DND-41 (cell line): ENCODE measurements around the gene FHOD3.

Source experiments
- ATAC-seq: fragments of 200-7000 bp; cut with Tn5 transposase; 3 replicates; pipeline ENCODE4 v1.9.1; 2021; ENCODE audit warnings: low read depth; ENCODE audit not compliant: insufficient read depth
- DNase-seq: peaks from one replicate; pipeline ENCODE4 v3.0.0-alpha.2; 2020
- H2AFZ ChIP-seq: 2 replicates; pipeline ENCODE4 v1.6.0; 2012; ENCODE audit warnings: low read depth, low read length
- H3K27ac ChIP-seq: 2 replicates; pipeline ENCODE4 v1.5.1; 2012; ENCODE audit warnings: low read length, inconsistent platforms
- H3K27me3 ChIP-seq: fragments of 200-600 bp; sonication (generic); 2 replicates; pipeline ENCODE4 v1.6.0; 2012; ENCODE audit warnings: low read length, mild to moderate bottlenecking, inconsistent platforms; ENCODE audit not compliant: insufficient read depth, poor library complexity
- H3K36me3 ChIP-seq: 2 replicates; pipeline ENCODE4 v1.5.1; 2012; ENCODE audit warnings: low read length, inconsistent platforms; ENCODE audit not compliant: insufficient read depth
- H3K4me1 ChIP-seq: 2 replicates; pipeline ENCODE4 v1.5.1; 2012; ENCODE audit warnings: mild to moderate bottlenecking, low read length; ENCODE audit not compliant: insufficient read depth
- H3K4me2 ChIP-seq: 2 replicates; pipeline ENCODE4 v1.6.0; 2012; ENCODE audit warnings: mild to moderate bottlenecking, moderate library complexity, low read length, inconsistent platforms; ENCODE audit not compliant: insufficient read depth
- H3K4me3 ChIP-seq, 2 experiments: fragments of 200-600 bp in 1 of 2; shearing (Covaris generic) in 1 of 2; 2 replicates each; pipeline ENCODE4 v1.5.1; 2012 to 2016; ENCODE audit warnings: inconsistent platforms in 2 of 2, low read length in 2 of 2, mild to moderate bottlenecking in 2 of 2, low read depth in 1 of 2, moderate library complexity in 1 of 2
- H3K79me2 ChIP-seq: 2 replicates; pipeline ENCODE4 v1.6.0; 2012; ENCODE audit warnings: low read length, inconsistent platforms; ENCODE audit not compliant: insufficient read depth
- H3K9ac ChIP-seq: 2 replicates; pipeline ENCODE4 v1.6.0; 2012; ENCODE audit warnings: low read depth, mild to moderate bottlenecking, inconsistent platforms, low read length, moderate library complexity
- H3K9me3 ChIP-seq: 2 replicates; pipeline ENCODE4 v1.5.1; 2012; ENCODE audit warnings: low read length, moderate library complexity, mild to moderate bottlenecking, inconsistent platforms; ENCODE audit not compliant: insufficient read depth, severe bottlenecking
- H4K20me1 ChIP-seq: 2 replicates; pipeline ENCODE4 v1.6.0; 2012; ENCODE audit warnings: low read length; ENCODE audit not compliant: insufficient read depth
- EZH2 ChIP-seq: IDR thresholded peaks from 3 replicates; pipeline ENCODE4 v1.6.1; 2012; ENCODE audit warnings: borderline replicate concordance, low read depth, mild to moderate bottlenecking, moderate library complexity, low read length, inconsistent platforms; ENCODE audit not compliant: severe bottlenecking
- TF ChIP-seq, protein P1 (sequence below): IDR thresholded peaks from 2 replicates; pipeline ENCODE4 v1.5.1; 2012; ENCODE audit warnings: borderline replicate concordance, low read length, moderate library complexity, mild to moderate bottlenecking; ENCODE audit not compliant: poor library complexity, severe bottlenecking; ENCODE audit errors: extremely low read depth

FHOD3 gene

DNA sequence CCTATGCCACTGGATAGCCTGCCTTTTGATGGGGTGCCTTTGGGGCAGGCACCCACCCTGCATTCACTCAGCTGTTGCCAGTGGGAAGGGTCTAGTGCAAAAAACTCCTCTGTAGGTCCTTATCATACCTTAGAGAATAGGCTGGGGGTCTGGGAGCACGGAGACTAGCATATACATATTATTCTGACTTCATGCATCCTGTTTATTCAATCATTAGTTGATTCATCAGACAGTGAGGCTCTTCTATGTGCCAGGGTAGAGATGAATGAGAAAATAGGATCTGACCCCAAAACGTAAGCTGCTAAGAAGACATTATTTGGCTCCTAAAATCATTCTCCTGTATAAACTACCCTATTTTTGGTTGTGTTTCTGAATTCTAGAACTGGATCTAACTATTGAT is 378.0 kb downstream of the FHOD3 start:
- H3K4me2 ChIP-seq, result no peak overlapping the region
- H3K36me3 ChIP-seq, result no peaks in the 10 kb centered on the region
- H3K27ac ChIP-seq, result no peak overlapping the region
- no peaks in the 10 kb centered on the region for H3K27me3 ChIP-seq
- no peak for TF ChIP-seq EZH2
- TF ChIP-seq, protein P1, sequence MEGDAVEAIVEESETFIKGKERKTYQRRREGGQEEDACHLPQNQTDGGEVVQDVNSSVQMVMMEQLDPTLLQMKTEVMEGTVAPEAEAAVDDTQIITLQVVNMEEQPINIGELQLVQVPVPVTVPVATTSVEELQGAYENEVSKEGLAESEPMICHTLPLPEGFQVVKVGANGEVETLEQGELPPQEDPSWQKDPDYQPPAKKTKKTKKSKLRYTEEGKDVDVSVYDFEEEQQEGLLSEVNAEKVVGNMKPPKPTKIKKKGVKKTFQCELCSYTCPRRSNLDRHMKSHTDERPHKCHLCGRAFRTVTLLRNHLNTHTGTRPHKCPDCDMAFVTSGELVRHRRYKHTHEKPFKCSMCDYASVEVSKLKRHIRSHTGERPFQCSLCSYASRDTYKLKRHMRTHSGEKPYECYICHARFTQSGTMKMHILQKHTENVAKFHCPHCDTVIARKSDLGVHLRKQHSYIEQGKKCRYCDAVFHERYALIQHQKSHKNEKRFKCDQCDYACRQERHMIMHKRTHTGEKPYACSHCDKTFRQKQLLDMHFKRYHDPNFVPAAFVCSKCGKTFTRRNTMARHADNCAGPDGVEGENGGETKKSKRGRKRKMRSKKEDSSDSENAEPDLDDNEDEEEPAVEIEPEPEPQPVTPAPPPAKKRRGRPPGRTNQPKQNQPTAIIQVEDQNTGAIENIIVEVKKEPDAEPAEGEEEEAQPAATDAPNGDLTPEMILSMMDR, result no peak
- no peaks in the 10 kb centered on the region for H3K79me2 ChIP-seq
- no peak overlapping the region for H2AFZ ChIP-seq
- no peak overlapping the region for H3K4me3 ChIP-seq
- ATAC-seq, result no peak
- no peak overlapping the region for H3K9ac ChIP-seq
- H3K9me3 ChIP-seq, result peaks cover 4% of the 10 kb centered on the region
- no peaks in the 10 kb centered on the region for H3K4me1 ChIP-seq
- H4K20me1 ChIP-seq, result no peaks in the 10 kb centered on the region
- no peak for DNase-seq

- H3K27ac ChIP-seq, result no peak overlapping the region
- no peaks in the 10 kb centered on the region for H3K4me1 ChIP-seq
- peaks cover 4% of the 10 kb centered on the region for H3K9me3 ChIP-seq
- TF ChIP-seq, protein P1, result no peak
- TF ChIP-seq EZH2, result no peak
- H2AFZ ChIP-seq, result no peak overlapping the region
- no peaks in the 10 kb centered on the region for H3K27me3 ChIP-seq
- H3K4me3 ChIP-seq, result no peak overlapping the region
- H3K9ac ChIP-seq, result no peak overlapping the region
- no peaks in the 10 kb centered on the region for H3K79me2 ChIP-seq
- H3K4me2 ChIP-seq, result no peak overlapping the region
- no peaks in the 10 kb centered on the region for H4K20me1 ChIP-seq
- DNase-seq (no peak), ATAC-seq (no peak)
- no peaks in the 10 kb centered on the region for H3K36me3 ChIP-seq
Measured at GRCh38 chr18:36676629-36677028, 379.1 kb downstream of the FHOD3 start.

GRCh38 chr18:36680042-36680441 is 382.5 kb downstream of the FHOD3 start:
- Histone ChIP-seq H4K20me1 (no peaks in the 10 kb centered on the region), H3K27me3 (no peaks in the 10 kb centered on the region), H3K9ac (no peak overlapping the region), H3K4me1 (no peaks in the 10 kb centered on the region), H3K4me2 (no peak overlapping the region), H3K79me2 (no peaks in the 10 kb centered on the region), H3K36me3 (no peaks in the 10 kb centered on the region), H3K9me3 (peaks cover 17% of the 10 kb centered on the region), H2AFZ (no peak overlapping the region), H3K27ac (no peak overlapping the region), H3K4me3 (no peak overlapping the region)
- DNase-seq (no peak), ATAC-seq (no peak)
- TF ChIP-seq EZH2, result no peak
- TF ChIP-seq, protein P1, result no peak

- H4K20me1 ChIP-seq, result no peaks in the 10 kb centered on the region
- no peak overlapping the region for H3K9ac ChIP-seq
- TF ChIP-seq EZH2, result no peak
- TF ChIP-seq, protein P1, result no peak
- ATAC-seq (no peak), DNase-seq (no peak)
- no peaks in the 10 kb centered on the region for H3K36me3 ChIP-seq
- no peak overlapping the region for H3K4me3 ChIP-seq
- H3K27ac ChIP-seq, result no peak overlapping the region
- peaks cover 4% of the 10 kb centered on the region for H3K27me3 ChIP-seq
- no peaks in the 10 kb centered on the region for H3K79me2 ChIP-seq
- no peak overlapping the region for H3K4me2 ChIP-seq
- H2AFZ ChIP-seq, result no peak overlapping the region
- H3K4me1 ChIP-seq, result no peaks in the 10 kb centered on the region
- H3K9me3 ChIP-seq, result peaks cover 13% of the 10 kb centered on the region
Measured at GRCh38 chr18:36685580-36685979, 388.1 kb downstream of the FHOD3 start.
